Activated T-cell treated with anti-CD3 and anti-CD28 coated beads, Interleukin-2, amount 50 U/mL, for 4 hours (primary cell): ENCODE results near the gene SMPD4. TPM values are rescaled to one million over a fixed set of nuclear protein-coding genes. Genes with fewer than 3 reads are reported as not detected.
A peak's percentile ranks its signal among the peaks of the same experiment; 100 is the strongest.
"Not testable (repeated sequence)": the region's sequence is repeated elsewhere in the genome, so short reads cannot be mapped to it uniquely, and the experiment has no call there.

Experiments
- ATAC-seq, 2 donors: fragments of 200-7000 bp; cut with Tn5 transposase; one replicate each; pipeline ENCODE4 v1.10.0; 2021
- DNase-seq: peaks from one replicate; pipeline ENCODE4 v3.0.0-alpha.2; 2020
- H3K27me3 Mint-ChIP-seq: one replicate; pipeline ENCODE4 v1.8.0; 2021; ENCODE audit warnings: low read depth, mixed read lengths
- H3K36me3 Mint-ChIP-seq: one replicate; pipeline ENCODE4 v1.8.0; 2022; ENCODE audit warnings: mixed read lengths; ENCODE audit not compliant: insufficient read depth
- H3K4me1 Mint-ChIP-seq: one replicate; pipeline ENCODE4 v1.8.0; 2021; ENCODE audit warnings: low read depth, mixed read lengths
- H3K4me3 Mint-ChIP-seq: one replicate; pipeline ENCODE4 v1.8.0; 2021; ENCODE audit warnings: mild to moderate bottlenecking, moderate library complexity, mixed read lengths
- H3K9me3 Mint-ChIP-seq: one replicate; pipeline ENCODE4 v1.8.0; 2021; ENCODE audit warnings: mixed read lengths
- total RNA-seq, 3 donors: library from RNA; stranded (reverse); gene quantifications; one replicate each; pipeline ENCODE4 v1.2.1, GENCODE V29; 2021

Gene SMPD4
- total RNA-seq, 3 donors from 2014 or later: 102 to 113 (median 103) TPM

DNA sequence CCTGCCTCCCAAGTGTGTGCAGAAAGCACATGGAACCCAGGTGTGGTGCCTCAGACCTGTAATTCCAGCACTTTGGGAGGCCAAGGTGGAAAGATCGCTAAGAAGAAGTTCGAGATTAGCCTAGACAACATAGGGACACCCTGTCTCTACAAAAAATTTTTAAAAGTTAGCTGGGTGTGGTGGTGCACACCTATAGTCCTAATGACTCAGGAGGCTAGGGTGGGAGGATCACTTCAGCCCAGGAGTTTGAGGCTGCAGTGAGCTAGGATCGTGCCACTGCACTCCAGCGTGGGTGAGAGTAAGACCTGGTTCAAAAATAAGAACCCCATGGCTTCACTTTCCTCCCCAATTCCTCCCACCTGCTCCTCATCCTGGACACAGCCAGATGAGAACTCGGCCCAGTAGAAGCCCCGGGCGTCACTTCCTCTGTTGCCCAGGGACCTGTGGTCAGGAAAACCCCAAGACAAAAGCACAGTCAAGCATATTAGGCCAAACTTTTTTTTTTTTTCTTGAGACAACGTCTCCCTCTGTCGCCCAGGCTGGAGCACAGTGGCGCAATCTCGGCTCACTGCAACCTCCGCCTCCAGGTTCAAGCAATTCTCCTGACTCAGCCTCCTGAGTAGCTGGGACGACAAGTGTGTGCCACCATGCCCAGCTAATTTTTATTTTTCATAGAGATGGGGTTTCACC is 23.4 kb downstream of the SMPD4 start:
- DNase-seq, H3K4me3 Mint-ChIP-seq, ATAC-seq, H3K36me3 Mint-ChIP-seq, H3K9me3 Mint-ChIP-seq, H3K4me1 Mint-ChIP-seq, H3K27me3 Mint-ChIP-seq: not testable (repeated sequence)

DNA sequence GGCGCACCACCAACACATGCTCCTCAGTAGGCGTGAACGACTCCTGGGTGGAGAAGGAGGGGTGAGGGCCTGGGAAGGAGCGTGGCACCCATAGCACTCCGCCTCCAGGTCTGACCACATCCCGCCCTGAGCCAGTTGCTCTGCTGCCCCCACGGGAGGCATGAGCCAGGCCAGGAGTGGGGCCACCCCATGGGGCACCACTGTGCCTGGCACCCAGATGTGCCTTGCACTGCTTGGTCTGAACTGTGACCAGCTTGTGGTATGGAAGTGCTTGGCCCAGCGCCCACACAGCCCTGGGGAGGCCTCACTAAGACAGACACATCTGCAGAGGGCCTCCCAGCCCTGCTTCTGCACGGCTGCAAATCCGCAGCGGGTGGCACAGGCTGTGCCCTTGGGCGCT is 24.0 kb downstream of the SMPD4 start:
- H3K4me3 Mint-ChIP-seq, H3K9me3 Mint-ChIP-seq, H3K4me1 Mint-ChIP-seq, H3K36me3 Mint-ChIP-seq, H3K27me3 Mint-ChIP-seq, DNase-seq: not testable (repeated sequence)
- peak; percentile 8 to 10 for ATAC-seq

DNA sequence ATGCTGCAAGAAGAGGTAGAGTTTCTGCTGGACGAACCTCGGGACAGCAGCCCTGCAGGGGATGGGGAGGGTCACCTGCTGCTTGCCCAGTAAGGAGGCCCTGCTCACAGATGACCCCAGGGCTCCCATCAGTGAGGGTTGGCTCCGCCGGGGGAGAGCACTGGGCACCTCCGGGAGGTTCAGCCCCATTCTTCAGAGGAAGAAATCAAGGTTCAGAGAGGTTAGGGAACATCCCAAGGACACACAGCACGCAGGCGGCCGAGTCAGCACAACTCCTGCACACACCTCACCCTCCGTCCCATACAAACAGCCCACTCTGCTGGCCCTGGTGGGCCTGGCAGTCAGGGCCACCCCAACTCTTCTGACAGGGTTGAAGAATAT is 24.8 kb downstream of the SMPD4 start:
- Mint-ChIP-seq H3K4me1 (peaks cover 4% of the 10 kb centered on the region), H3K9me3 (no peaks in the 10 kb centered on the region), H3K27me3 (no peaks in the 10 kb centered on the region), H3K36me3 (peaks cover 10% of the 10 kb centered on the region), H3K4me3 (no peak overlapping the region)
- DNase-seq: no peak
- ATAC-seq: no peak

DNA sequence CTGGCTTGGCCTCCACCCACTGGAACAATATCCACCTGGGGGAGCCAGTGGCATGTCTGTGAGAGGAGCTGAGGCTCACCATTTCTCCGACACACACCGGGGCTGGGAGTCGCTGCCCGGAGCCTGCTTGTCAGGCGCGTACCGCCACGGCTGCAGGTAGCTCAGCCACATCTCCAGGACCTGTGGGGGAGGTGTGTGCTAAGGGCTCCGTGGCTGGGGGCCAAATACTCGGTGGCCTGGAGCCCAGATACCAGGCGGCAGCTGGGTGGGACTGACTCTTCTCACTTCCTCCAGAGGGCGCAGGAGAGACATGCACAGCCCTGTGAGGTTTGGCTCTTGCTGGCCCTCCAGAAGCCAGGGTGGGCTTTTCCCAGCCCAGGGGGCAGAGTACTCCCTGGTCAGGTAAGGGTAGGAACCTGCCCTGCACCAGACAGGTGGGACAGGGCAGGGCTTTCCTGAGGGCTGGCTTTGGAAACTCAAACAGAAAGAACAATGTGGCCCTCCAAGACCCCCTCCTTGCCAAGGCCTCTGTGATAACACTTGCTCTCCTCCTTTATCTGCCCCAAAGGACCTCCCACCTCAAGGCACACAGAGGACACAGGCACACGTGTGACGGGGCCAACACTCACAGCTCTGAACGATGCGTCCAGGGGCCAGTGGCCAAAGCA is 25.3 kb downstream of the SMPD4 start:
- H3K4me3 Mint-ChIP-seq, H3K4me1 Mint-ChIP-seq, H3K27me3 Mint-ChIP-seq, H3K9me3 Mint-ChIP-seq, DNase-seq, H3K36me3 Mint-ChIP-seq: not testable (repeated sequence)
- ATAC-seq: peak; percentile 19 to 33

DNA sequence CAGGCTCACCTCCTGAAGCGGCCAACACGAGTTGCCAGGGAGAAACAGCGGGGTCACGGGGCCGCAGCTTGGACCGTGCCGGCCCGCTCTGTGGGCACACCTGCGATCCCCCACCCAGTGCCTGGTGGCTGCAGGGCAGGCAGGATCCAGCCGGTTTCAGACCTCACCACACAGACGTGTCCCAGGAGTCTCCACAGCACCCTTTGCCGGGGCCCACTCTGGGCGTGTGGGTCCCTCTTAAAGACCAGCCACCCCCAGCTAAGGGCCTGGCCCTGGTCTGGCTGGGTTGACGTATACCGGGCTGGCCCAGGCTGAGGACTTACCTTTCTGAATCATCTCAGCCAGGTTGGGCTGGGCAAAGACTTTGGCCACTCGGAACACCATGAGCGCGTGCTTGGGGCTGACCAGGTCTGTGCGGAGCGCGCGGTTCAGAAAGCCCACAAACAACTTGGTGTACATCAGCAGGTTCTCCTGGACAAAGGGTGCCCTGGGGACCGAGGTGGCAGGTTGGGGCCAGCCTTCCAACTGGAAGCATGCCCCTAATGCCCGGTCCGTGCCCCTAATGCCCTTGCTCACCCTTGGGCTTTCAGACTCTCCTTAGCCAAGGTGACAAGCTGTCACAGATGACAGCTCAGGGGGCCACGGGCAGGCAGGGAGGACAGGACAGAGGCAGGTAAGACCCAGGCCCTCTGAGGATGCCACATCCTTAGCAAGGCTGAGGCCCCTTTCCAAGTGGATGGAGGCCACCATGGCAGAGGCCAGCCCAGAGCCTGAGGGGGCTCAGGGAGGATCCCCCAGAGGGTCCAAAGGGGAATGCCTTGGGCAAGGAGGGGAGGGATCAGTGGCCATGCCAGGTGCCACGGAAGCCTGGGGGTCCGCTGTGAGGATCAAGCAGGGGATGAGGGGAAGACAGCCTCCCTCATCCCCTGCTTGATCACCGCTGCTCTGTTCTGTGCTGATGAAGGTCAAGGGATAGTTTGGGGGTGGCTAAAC is 26.3 kb downstream of the SMPD4 start:
- Mint-ChIP-seq H3K9me3 (no peaks in the 10 kb centered on the region), H3K4me1 (peaks cover 4% of the 10 kb centered on the region), H3K36me3 (peaks cover 7% of the 10 kb centered on the region), H3K4me3 (no peak overlapping the region), H3K27me3 (no peaks in the 10 kb centered on the region)
- ATAC-seq: no peak
- DNase-seq: no peak

DNA sequence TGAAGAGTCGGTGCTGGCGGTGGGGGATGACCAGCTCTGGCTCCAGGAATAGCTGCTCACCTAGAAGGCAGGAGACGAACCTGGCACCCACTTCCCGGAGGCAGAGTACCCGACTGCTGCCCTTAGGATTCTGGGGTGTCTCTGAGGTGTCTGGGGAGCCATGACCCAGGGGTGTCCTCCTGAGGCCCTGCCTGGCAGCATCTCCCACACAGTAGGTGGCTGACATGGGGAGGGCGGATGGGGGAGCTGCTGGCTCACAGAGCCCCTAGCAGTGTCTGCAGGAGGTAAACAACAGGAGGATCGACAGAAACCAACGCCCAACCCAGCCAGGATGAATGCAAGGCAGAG is 27.0 kb downstream of the SMPD4 start:
- not testable (repeated sequence) for H3K36me3 Mint-ChIP-seq, H3K27me3 Mint-ChIP-seq, DNase-seq, H3K4me3 Mint-ChIP-seq, ATAC-seq, H3K9me3 Mint-ChIP-seq, H3K4me1 Mint-ChIP-seq

DNA sequence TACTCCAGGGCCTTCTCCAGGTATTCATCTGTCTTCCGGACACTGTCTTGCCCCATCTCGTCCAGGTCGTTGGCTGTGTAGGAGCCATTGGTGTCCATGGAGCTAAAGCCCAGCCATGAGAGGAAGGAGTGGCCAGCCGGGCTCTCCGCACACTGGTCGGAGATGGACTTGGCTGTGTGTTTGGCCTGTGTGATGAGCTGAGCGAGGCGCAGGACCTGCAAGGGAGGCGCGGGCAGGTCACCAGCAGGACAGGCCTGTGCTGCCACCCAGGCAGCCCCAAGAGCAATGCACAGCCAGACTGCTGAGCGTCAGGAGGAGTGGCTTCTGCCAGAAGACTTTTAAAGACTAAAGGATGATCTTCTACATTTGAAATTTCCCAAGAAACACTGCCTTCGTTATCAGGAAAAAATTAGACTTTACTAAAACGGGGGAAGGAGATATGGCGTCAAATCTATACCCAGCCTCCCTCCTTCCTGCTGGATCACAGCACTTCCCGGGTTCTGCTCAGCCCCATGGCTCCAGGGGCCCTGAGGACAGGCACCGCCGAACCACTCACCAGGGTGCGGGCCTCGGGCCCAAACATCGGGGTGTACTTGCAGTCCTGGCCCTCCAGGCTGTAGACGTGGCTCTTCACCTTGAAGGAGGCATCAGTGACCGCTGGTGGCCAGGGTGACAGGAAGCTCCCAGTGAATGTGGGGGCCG is 27.5 kb downstream of the SMPD4 start:
- H3K27me3 Mint-ChIP-seq, H3K4me1 Mint-ChIP-seq, DNase-seq, H3K4me3 Mint-ChIP-seq, H3K36me3 Mint-ChIP-seq, H3K9me3 Mint-ChIP-seq, ATAC-seq: not testable (repeated sequence)

DNA sequence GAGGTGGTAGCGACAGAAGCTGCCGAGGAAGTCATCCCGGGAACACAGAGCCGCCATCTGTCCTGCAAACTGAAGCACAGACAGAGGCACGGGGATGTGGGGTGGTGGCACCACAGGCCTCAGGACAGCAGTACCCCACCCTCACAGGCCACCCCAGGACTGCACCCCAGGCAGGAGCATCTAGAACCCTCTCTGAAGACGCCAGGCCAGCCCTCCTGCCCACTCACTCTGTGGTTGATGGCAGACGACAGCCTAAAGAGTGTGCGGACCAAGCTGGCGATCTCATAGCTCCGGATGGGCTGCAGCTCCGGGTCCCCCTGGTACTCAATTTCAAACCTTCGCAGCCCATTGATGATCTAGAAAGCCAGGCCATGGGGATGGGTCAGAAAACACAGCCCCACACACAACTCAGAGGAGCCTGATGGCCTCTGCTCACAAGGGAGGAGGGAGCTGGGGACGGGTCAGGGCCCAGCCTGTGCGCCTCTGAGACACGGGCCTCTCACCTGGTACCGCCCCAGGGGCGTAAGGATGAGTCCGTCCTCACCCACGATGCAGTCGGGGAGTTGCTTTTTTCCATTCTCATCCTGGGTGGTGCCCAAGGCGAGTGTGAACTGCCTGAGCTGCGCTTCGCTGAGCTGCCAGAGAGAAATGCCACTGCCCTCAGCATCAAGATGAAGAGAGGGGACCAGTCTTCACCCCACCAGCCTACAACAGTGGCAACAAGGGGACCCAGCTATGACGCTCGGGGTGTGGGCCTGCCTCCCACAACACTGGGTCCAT is 28.4 kb downstream of the SMPD4 start:
- Mint-ChIP-seq H3K36me3 (peaks cover 6% of the 10 kb centered on the region), H3K27me3 (no peaks in the 10 kb centered on the region), H3K4me3 (no peak overlapping the region), H3K4me1 (no peaks in the 10 kb centered on the region), H3K9me3 (no peaks in the 10 kb centered on the region)
- DNase-seq (no peak), ATAC-seq (no peak)

DNA sequence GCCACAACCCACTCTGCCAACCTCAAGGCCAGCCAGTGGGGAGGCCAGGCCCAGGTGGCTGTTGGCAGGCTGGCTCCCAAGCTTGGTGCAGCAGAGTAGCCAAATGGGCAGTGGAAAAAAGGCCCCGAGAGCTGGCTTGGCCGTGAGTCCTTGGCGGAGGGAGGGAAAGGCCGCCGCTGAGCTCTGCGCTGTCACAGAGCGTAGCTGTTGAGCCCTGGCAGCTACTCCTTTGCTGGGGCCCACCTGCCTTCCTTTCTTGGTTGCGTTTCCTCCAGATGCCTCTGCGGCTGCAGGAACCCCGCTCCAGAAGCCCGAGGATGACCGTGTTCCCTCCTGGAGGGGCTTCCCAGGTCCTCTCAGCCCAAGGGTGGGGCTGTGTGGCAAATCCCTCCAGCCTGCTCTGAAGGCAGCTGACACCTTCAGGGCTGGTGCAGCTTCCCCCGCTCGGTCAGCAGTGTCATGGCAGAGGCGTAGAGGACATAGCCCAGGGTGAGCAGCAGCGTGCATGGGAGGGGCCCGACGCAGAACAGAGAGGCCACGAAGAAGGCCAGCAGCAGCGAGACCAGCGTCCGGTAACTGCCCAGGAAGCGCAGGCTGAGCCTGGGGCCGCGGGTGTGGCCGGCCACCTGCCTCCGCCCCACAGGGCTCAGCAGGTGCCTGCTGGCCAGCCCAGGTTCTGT is 29.1 kb downstream of the SMPD4 start:
- H3K4me3 Mint-ChIP-seq, DNase-seq, H3K4me1 Mint-ChIP-seq, H3K36me3 Mint-ChIP-seq, H3K9me3 Mint-ChIP-seq, H3K27me3 Mint-ChIP-seq, ATAC-seq: not testable (repeated sequence)

DNA sequence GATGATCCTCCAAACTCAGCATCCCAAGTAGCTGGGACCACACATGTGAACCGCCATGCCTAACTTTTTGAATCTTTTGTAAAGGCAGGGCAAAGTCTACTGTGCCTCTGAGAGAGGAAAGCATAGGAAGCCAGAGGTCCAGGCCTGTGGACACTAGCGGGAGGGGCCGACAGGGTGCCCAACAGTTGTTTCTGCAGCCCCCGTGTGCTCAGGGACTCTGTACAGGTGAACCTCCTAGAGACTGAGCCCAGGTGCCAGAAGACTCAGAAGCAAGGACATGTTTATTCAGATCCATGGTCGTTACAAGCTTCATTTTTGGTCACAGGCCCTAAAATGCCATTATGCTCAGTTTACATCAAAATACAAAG is 30.3 kb downstream of the SMPD4 start:
- not testable (repeated sequence) for H3K27me3 Mint-ChIP-seq, H3K9me3 Mint-ChIP-seq, DNase-seq, ATAC-seq, H3K4me1 Mint-ChIP-seq, H3K4me3 Mint-ChIP-seq, H3K36me3 Mint-ChIP-seq

DNA sequence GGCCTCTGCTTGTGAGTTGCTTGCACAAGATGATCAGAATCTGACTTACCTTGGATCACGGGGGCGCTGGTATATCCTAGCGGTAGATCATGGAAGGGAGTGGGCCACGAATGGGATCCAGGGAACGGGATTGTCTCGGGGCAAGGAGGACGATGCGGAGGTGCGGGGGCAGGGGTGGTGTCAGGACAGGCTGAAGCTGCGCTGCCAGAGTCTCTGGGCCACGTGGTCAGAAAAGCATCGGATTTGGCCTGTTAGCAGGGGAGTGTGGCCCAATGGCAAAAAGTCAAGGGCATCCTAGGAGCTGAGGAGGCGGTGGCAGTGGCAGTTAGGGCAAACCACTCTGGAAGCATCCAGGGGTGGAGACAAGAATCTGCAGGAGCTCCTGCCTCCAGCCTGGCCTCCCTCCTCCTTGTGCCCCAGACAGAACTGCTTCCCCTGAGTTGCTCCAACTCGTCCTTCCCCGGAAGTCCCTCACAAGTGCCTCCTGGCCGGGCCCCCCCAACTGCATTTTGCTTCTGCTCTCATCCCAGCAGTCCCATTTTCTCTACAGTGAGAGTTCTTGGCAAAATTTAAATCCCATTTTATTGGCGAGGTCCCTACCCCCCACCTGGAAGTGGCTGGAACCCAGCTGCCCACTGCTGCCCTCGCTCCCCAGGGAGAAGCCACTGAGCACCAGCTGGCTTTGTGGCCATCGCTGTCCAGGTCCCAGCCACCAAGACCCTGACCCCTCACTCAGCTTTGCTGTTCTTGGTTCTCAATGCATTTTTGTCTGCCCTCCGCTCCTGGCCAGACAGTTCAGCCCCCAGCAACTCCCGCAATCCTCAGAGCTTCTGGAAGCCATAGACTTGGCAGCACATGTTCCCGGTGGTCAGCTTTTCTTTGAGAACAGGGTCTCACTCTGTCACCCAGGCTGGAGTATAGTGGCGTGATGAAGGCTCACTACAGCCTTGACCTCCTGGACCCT is 30.9 kb downstream of the SMPD4 start:
- Mint-ChIP-seq H3K4me3 (no peak overlapping the region), H3K36me3 (peaks cover 6% of the 10 kb centered on the region), H3K9me3 (no peaks in the 10 kb centered on the region), H3K27me3 (no peaks in the 10 kb centered on the region), H3K4me1 (no peaks in the 10 kb centered on the region)
- ATAC-seq (no peak), DNase-seq (no peak)

DNA sequence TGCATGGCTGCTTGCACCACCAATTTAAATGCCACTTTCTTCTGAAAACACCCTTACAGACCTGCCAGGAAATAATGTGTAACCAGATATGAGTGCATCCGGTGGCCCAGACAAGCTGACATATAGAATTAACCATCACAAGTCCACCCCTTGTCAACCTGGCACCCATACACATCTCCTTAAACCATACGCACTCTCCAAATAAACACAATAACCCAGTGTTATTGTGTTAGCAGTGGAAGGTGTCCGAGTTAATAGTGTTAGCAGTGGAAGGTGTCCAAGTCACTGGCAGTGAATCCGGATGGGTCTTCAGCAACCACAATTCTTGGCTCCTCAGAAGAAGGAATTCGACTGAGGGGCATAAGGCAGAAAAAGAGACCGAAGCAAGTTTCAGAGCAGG is 32.9 kb downstream of the SMPD4 start:
- ATAC-seq, H3K27me3 Mint-ChIP-seq, H3K4me1 Mint-ChIP-seq, H3K4me3 Mint-ChIP-seq, DNase-seq, H3K9me3 Mint-ChIP-seq, H3K36me3 Mint-ChIP-seq: not testable (repeated sequence)
